Measurements from ENCODE around the gene ANKRD13D. TPM values are rescaled to one million over a fixed set of nuclear protein-coding genes. Genes with fewer than 3 reads are reported as not detected.

The ANKRD13D gene
- total and polyA plus RNA-seq, 2 experiments from 2014 or later = 20.3 to 30.8 TPM

- H3K27me3 ChIP-seq (ENCODE audit: insufficient read depth) = no peaks in the 10 kb centered on the region
- DNase-seq (ENCODE audit: low spot score) = no peak
- Mint-ChIP-seq H3K27me3 (ENCODE audit: insufficient read depth, low read depth, poor library complexity) (peaks cover 12% of the 10 kb centered on the region), H3K4me1 (peaks cover 12% of the 10 kb centered on the region), H3K27ac (no peak overlapping the region), H3K36me3 (ENCODE audit: low read depth) (peaks cover 38% of the 10 kb centered on the region), H3K4me3 (no peak overlapping the region), H3K9me3 (no peaks in the 10 kb centered on the region)
- ATAC-seq = no peak
- H3K4me3 ChIP-seq = no peak overlapping the region
- no peaks in the 10 kb centered on the region for H3K79me2 ChIP-seq (replicated peaks; ENCODE audit: insufficient read depth)
- no peak overlapping the region for H2AFZ ChIP-seq
- no peak overlapping the region for H3K4me2 ChIP-seq
- peaks cover 7% of the 10 kb centered on the region for H3K36me3 ChIP-seq (ENCODE audit: insufficient read depth)
- no peak for TF ChIP-seq EZH2 (IDR thresholded peaks at IDR 0.05; ENCODE audit: low read depth, unreplicated experiment)
- TF ChIP-seq STAT1 (IDR thresholded peaks at IDR 0.05; ENCODE audit: unreplicated experiment) = no peak
- no peak for TF ChIP-seq CTCF (conservative IDR thresholded peaks at IDR 0.05; ENCODE audit: low read depth in 2 of 2)
- TF ChIP-seq REST (IDR thresholded peaks at IDR 0.05; ENCODE audit: unreplicated experiment) = no peak
- TF ChIP-seq ZNF331 (CRISPR knock-in tag; IDR thresholded peaks at IDR 0.05; ENCODE audit: low read depth) = no peak
- TF ChIP-seq ETS1 (IDR thresholded peaks at IDR 0.05) = no peak
- TF ChIP-seq ZNF114 (CRISPR knock-in tag; IDR thresholded peaks at IDR 0.05) = no peak
- TF ChIP-seq ZNF462 (CRISPR knock-in tag; IDR thresholded peaks at IDR 0.05) = no peak
- no peak for TF ChIP-seq CREB1 (CRISPR knock-in tag; IDR thresholded peaks at IDR 0.05; ENCODE audit: low read depth)
- TF ChIP-seq POLR2AphosphoS5 (IDR thresholded peaks at IDR 0.05; ENCODE audit: low read depth) = no peak
- TF ChIP-seq NANOG (IDR thresholded peaks at IDR 0.05; ENCODE audit: borderline replicate concordance) = no peak
- no peak for TF ChIP-seq EZH2phosphoT487 (IDR thresholded peaks at IDR 0.05; ENCODE audit: unreplicated experiment)
- no peak for TF ChIP-seq JUNB (IDR thresholded peaks at IDR 0.05; ENCODE audit: unreplicated experiment)
- 0 out of 2 replicates have a peak, but pooled peaks cover 11% of the 10 kb centered on the region for H3F3A ChIP-seq (replicated peaks; ENCODE audit: low read depth)
- no peaks in the 10 kb centered on the region for H3K9me2 ChIP-seq (ENCODE audit: insufficient read depth)
- no peak overlapping the region for H3K27ac ChIP-seq (ENCODE audit: low read depth)
- H4K20me1 ChIP-seq (replicated peaks; ENCODE audit: insufficient read depth) = no peaks in the 10 kb centered on the region
- peaks cover 10% of the 10 kb centered on the region for H3K4me1 ChIP-seq (ENCODE audit: insufficient read depth)
Measured at GRCh38 chr11:67283481-67283963, 5.6 kb upstream of the ANKRD13D start.
